ENCODE results near the gene PTK7.

DNA sequence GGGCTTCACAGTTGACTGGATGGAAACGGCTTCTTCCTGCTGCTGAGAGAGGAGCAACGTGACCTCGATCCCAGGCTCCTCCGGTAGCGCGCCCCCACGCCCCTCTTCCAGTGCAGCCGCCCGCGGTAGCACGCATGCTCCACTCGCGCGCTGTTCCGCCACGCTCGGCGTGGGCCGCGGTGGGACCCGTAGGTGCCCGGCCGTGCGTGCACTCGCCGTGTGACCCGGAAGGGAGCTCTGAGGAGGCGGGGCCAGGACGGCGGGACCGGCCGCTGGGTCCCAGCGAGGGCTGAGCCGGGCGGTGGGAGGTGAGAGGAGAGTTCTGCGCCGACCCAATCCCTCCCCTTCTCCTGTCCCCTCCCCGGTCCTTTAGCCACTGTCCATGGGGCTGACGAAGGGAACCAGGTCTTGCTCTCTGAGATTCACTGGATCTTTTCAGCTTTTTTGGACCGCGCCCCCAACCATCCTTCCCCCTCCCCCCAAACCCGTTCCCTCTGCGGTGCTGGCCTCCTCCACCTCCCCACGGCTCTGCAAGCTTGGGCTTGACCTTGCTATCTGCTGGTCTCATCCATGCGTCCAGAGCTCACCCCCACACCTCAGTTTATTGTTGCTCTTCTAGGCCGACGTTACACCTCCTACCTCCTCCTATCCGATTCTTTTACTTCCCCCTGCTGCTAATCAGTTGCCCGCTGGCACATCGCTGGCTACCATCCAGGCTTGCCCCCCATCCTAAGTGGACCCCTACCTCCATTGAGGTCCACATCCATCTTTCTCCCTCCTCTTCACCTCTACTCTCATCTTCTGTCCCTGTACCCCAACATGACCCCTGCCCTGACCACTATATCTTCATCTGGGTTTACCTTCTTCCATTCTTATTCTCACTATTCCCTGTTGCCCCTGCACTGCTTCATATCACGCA, 106.1 kb downstream of the PTK7 start, which contains the start of gene CUL9:
- peak; percentile 95 to 98 for TF ChIP-seq POLR2AphosphoS5 (IDR thresholded peaks at IDR 0.05)
- TF ChIP-seq, protein P1, sequence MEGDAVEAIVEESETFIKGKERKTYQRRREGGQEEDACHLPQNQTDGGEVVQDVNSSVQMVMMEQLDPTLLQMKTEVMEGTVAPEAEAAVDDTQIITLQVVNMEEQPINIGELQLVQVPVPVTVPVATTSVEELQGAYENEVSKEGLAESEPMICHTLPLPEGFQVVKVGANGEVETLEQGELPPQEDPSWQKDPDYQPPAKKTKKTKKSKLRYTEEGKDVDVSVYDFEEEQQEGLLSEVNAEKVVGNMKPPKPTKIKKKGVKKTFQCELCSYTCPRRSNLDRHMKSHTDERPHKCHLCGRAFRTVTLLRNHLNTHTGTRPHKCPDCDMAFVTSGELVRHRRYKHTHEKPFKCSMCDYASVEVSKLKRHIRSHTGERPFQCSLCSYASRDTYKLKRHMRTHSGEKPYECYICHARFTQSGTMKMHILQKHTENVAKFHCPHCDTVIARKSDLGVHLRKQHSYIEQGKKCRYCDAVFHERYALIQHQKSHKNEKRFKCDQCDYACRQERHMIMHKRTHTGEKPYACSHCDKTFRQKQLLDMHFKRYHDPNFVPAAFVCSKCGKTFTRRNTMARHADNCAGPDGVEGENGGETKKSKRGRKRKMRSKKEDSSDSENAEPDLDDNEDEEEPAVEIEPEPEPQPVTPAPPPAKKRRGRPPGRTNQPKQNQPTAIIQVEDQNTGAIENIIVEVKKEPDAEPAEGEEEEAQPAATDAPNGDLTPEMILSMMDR (IDR thresholded peaks at IDR 0.05) = peak in 1 of 3 experiments; percentile 28
